HG03066 (cell line): ENCODE results near the gene TRDN.
"Not testable (repeated sequence)": the region's sequence is repeated elsewhere in the genome, so short reads cannot be mapped to it uniquely, and the experiment has no call there.

Source experiments
- ATAC-seq: cut with Tn5 transposase; IDR thresholded peaks from one replicate; pipeline ENCODE4 v1.9.1; 2021; ENCODE audit warnings: low read depth; ENCODE audit not compliant: unreplicated experiment

TRDN gene

GRCh38 chr6:123564361-123564760 is 72.4 kb downstream of the TRDN start:
- no peak for ATAC-seq

GRCh38 chr6:123562677-123563076 is 74.1 kb downstream of the TRDN start:
- ATAC-seq, result no peak

DNA sequence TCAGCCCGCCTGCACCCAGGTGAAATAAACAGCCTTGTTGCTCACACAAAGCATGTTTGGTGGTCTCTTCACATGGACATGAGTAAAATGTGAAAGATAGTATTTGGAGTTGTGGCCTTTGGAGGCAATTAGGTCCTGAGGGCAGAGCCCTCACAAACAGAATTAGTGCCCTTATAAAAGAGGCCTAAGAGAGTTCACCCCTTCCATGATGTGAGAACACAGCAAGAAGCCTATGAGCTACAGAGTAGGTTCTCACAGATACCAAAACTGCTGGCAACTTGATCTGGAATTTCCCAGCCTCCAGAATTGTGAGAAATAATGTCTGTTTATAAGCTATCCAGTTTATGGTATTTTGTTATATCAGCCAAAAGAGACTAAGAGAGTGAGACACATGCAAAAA is 74.5 kb downstream of the TRDN start:
- ATAC-seq, result no peak

DNA sequence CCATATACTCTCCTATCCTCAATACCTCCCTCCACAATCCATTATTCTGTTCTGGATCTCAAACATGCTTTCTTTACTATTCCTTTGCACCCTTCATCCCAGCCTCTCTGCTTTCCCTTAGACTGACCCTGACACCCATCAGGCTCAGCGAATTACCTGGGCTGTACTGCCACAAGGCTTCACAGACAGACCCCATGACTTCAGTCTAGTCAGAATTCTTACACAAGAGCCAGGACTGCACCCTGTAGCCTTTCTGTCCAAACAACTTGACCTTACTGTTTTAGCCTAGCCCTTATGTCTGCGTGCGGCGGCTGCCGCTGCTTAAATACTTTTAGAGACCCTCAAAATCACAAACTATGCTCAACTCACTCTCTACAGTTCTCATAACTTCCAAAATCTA is 76.9 kb downstream of the TRDN start:
- not testable (repeated sequence) for ATAC-seq

GRCh38 chr6:123557474-123557873 is 79.3 kb downstream of the TRDN start:
- ATAC-seq, result not testable (repeated sequence)

DNA sequence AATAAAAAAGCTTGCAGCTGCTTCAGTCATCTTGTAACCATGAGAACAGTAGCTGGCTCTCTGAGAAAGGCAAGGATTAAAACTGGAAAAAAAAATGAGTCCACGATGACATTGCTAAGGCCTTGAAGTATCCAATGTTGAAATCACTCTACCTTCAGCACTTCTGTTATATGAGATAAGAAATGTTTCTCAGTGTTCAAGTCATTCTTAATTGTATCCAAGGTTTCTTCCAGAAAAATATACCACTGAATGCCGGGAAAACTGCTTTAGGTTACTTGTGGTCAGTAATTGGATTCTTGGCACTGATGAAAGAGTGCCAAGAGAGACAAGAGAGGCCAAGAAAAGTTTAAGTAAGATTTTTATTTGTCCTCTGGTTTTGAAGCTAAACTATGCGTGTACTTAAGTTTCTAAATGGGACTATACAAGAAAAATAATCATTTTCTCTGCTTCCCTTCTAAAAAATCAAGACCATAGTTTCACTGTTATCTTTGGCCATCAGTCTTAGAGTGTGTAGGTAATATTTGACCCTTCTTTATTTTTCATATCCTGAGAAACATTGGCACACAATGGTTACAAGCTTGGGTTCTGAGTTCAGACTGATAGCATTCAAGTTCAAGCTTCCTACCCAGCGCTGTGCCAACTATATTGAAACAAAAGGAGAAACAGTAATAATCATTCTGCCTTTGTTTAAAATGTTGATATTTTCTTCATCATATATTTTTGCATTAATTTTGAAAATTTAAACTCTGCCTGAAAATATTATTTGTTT is 84.6 kb downstream of the TRDN start:
- no peak for ATAC-seq

GRCh38 chr6:123550052-123550617 is 86.6 kb downstream of the TRDN start:
- ATAC-seq, result no peak

DNA sequence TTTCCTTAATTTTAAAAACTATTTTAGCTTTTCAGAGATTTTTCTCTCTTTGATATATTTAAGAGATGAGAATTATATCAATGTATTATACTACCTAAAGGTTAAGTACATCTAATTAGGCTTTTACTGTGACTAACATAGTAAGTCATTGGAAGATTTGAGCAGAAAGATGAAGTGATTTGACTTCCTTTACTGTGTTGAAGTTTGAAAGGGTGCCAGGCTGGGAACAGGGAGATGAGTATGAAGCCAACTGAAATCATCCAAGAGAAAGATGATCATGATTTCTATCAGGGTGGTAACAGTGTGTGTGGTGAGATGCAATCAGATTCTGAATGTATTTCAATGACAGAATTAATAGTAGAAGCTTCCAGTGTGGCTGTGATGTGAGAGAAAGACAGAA is 87.3 kb downstream of the TRDN start:
- ATAC-seq, result no peak

DNA sequence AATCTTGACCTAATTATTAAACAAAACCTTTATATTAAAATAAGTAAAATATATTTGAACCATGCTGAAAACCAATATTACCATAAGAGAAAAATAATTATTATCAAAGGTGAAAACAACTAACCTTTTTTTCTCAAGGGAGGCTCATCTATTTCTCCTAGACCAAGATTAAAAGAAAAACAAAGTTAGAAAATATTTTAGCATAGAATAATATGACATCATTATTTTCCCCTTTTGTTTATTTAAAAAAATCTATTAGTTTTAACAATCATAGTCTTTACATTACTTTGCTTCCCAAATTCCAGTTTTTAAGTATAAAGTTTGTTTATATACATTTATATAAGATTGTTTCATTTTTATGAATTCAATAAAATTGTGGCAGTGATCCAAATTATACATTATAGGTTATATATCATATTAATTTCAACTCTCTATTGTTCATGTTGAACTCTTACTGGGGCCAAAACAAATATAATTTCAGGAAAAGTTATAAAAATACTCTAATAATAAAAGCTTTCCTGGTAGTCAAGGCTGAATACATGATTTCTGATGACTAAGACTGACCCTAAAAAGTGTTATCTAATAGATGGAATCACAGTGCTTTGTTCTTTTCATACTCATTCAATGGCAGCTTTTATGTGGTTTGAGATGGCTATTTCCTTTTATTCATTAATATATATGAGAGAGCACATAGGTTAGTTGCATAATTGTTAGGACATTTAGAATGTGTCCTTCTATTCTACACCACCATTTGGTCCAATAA is 89.4 kb downstream of the TRDN start:
- ATAC-seq, result no peak

DNA sequence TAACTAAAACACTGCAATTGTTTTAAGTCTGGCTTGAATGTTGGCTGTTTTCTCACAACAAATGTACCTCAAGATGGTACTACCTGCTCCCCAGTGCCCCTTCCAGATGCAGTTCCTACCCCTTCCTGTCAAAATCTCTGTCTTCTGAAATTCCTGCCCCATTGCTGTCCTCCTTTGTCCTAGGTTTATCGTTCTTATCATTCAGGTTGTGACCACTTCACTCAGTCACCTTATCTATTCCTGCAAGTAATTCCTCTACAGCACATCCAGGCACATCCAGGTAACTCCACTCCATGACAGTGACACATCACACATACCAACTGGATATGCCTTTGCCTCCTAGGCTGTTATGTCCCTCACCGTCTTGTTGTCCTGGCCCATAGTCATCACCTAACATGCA is 90.2 kb downstream of the TRDN start:
- ATAC-seq, result no peak

DNA sequence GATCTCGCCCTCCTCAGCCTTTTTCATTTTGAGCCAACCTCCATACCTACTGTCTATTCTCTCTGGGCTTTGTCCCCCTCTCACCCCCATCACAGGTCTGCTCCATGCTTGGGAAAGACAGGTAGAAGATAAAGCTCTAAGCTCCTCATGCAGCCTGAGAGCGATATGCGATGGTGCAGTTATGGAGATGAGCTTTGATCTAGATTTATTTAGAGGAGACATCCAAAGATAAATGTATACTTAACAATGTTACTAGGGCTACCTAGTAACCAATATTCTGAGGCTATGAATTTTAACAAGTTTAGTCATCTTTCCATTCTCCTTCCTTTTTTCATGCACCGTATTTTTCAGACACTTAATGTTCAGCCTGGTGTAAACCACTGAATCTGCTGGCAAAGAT is 95.3 kb downstream of the TRDN start:
- ATAC-seq, result no peak

DNA sequence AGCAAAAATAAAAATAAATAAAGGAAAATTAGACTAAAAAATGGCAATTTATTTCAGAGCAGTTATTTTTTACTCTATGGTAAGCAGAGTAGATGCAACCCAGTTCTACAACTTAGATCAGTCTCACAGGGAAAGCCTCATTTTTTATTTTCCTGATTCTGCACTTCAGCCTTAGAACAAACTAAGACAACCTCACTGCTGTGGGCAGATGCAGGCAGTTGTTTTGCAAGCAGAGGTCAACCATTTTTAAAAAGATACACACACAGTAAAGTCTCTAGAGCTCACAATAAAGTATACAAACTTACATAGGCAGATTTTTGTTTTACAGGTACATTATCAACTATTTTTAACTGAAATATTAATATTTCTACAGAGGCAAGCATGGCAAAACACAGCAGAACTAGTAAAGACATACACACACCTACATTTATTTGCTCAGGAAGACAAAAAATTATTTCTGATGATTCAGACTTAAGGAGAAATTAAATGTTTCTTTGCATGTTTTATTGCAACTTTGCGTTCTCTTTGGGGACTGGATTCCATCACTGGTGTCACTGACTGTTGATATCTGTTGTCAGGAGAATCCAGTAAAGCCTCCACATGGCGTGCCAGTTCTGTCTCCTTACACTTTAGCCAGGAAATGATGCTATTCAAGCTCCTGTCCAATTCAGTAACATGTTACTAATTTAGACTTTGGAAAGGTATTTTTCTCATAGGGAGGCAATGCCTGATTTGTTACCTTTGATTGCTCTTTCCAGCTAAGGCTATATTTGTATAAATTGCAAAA is 102.7 kb downstream of the TRDN start:
- ATAC-seq, result no peak

DNA sequence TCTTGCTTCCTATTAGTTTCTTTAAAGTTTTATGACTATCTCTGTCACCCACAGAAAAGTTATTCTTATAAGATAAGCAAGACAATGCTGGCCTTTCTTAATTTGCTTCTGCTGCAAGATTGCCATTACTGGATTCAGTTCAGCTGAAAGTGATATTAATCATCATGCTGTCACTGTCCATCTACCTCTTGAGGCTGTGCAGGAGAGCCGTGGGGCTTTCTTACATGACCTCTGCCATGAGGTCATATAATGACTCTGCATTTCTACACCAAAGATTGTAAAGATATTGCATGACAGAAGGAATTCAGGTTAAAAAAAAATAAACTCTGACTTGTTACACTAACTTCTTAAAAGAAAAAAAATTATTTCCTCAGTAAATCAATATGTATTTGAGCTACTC is 106.9 kb downstream of the TRDN start:
- no peak for ATAC-seq

GRCh38 chr6:123529058-123529457 is 107.7 kb downstream of the TRDN start:
- no peak for ATAC-seq

DNA sequence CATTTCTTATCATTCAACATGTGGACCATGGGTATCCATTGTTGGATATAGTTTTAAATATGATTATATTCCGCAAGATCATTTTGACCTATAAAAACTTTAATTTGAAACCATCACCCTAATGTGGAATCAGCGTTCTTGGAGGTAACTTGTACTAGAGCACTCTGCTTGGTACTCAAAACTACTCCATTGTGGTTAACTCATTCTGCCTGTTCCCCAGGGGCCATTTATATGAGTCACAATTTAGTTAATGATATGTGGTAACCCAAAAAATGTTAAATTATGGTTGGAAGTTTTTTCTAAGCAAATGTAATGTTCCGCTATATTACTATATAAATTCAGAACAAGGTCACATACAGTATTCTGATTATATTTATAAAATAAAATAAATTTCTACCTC is 109.3 kb downstream of the TRDN start:
- no peak for ATAC-seq

- no peak for ATAC-seq
Measured at GRCh38 chr6:123526128-123526527, 110.6 kb downstream of the TRDN start.

DNA sequence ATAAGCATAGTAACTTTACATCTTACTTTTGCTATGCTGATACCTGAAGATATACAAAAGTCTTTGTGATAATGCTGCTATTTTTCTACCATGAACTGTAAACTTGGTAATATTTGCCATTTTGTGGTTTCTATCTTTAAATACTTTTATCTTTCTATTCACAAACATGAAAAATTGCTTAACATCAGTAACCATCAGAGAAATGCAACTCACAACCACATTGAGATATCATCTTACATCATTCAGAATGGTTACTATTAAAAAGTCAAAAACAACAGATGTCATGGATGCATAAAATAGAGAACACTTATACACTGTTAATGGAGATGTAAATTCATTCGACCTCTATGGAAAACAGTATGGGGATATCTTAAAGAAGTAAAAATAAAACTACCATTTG is 112.0 kb downstream of the TRDN start:
- no peak for ATAC-seq

GRCh38 chr6:123520217-123520616 is 116.5 kb downstream of the TRDN start:
- no peak for ATAC-seq

- no peak for ATAC-seq
Measured at GRCh38 chr6:123519189-123519505, 117.6 kb downstream of the TRDN start.

- no peak for ATAC-seq
Measured at GRCh38 chr6:123518441-123519188, 118.1 kb downstream of the TRDN start.
